SK-N-MC (cell line): Measurements from ENCODE around the gene AADACL4.

Source experiments
- EZH2 ChIP-seq: fragments of 200-600 bp; sonication (generic); IDR thresholded peaks from one replicate; pipeline ENCODE4 v1.6.1; 2017; ENCODE audit warnings: antibody characterized with exemption
- POLR2AphosphoS5 ChIP-seq: IDR thresholded peaks from 2 replicates; pipeline ENCODE4 v1.6.1; 2012; ENCODE audit warnings: mild to moderate bottlenecking, low read depth, low read length, borderline replicate concordance

DNA sequence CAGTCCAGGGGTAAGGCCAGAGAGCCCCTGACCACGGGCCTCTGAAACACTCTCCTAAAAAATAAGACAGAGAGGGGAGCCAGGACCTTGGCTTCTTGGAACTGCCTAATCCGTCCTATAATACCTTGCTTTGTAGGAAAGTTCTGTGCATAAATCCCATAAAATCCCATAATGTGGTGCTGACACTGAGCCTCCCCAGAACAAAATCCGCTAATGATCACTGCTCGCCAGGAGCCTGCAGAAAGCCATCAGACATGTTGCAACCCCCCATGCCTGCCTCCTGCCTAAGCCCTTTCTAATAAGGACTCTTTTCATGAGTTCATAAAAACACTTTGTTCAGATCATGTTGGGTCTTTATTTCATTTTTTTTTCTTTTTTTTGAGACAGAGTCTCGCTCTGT is 16.6 kb upstream of the AADACL4 start:
- TF ChIP-seq EZH2: no peak
- TF ChIP-seq POLR2AphosphoS5: no peak
